Measurements from ENCODE around the gene VDR.
"Not testable (repeated sequence)": the region's sequence is repeated elsewhere in the genome, so short reads cannot be mapped to it uniquely, and the experiment has no call there.

VDR gene

GRCh38 chr12:47811581-47812484 lies 93.0 kb downstream of the VDR start:
- Histone ChIP-seq H3K27ac (peak overlapping the region; percentile 98), H3K4me3 (peak overlapping the region; percentile 65)

GRCh38 chr12:47811072-47811396 lies 93.8 kb downstream of the VDR start:
- peaks cover 97% of the 10 kb centered on the region for H3K4me1 ChIP-seq
- H4K20me1 ChIP-seq = peaks cover 53% of the 10 kb centered on the region
- no peaks in the 10 kb centered on the region for H3K27me3 ChIP-seq
- H3K4me3 ChIP-seq = peak overlapping the region; percentile 65
- peaks cover 11% of the 10 kb centered on the region; the same call in 1 of the 2 replicates for H3K36me3 ChIP-seq
- peak overlapping the region; percentile 98 for H3K27ac ChIP-seq
- peak overlapping the region; percentile 97 for H3K4me2 ChIP-seq
- peak overlapping the region; percentile 77 for H3K9ac ChIP-seq
- H3K9me3 ChIP-seq = no peaks in the 10 kb centered on the region
- TF ChIP-seq Cebpa-rat (IDR thresholded peaks at IDR 0.05) = no peak

More at GRCh38 chr12:47811581-47812484, 93.0 kb downstream of the VDR start:
- H4K20me1 ChIP-seq = peaks cover 46% of the 10 kb centered on the region
- H3K4me1 ChIP-seq = peaks cover 97% of the 10 kb centered on the region
- H3K36me3 ChIP-seq = peaks cover 11% of the 10 kb centered on the region; the same call in 1 of the 2 replicates
- H3K27me3 ChIP-seq = no peaks in the 10 kb centered on the region
- H3K9ac ChIP-seq = peak overlapping the region; percentile 77
- no peaks in the 10 kb centered on the region for H3K9me3 ChIP-seq
- peak overlapping the region; percentile 97 for H3K4me2 ChIP-seq
- TF ChIP-seq Cebpa-rat (IDR thresholded peaks at IDR 0.05) = no peak

GRCh38 chr12:47809518-47809917 lies 95.3 kb downstream of the VDR start:
- peaks cover 14% of the 10 kb centered on the region; the same call in 1 of the 2 replicates for H3K36me3 ChIP-seq
- H3K9me3 ChIP-seq, H3K27me3 ChIP-seq: not testable (repeated sequence)
- H3K9ac ChIP-seq = peak overlapping the region; percentile 77
- peaks cover 68% of the 10 kb centered on the region for H4K20me1 ChIP-seq
- peaks cover 97% of the 10 kb centered on the region for H3K4me1 ChIP-seq
- peak overlapping the region; percentile 98 for H3K27ac ChIP-seq
- H3K4me2 ChIP-seq = peak overlapping the region; percentile 97
- peak overlapping the region; percentile 65; the same call in 1 of the 2 replicates for H3K4me3 ChIP-seq

GRCh38 chr12:47808574-47809365 lies 96.0 kb downstream of the VDR start:
- peaks cover 76% of the 10 kb centered on the region for H4K20me1 ChIP-seq
- H3K27me3 ChIP-seq = no peaks in the 10 kb centered on the region
- no peaks in the 10 kb centered on the region for H3K9me3 ChIP-seq
- peak overlapping the region; percentile 65 for H3K4me3 ChIP-seq
- H3K27ac ChIP-seq = peak overlapping the region; percentile 98
- peaks cover 97% of the 10 kb centered on the region for H3K4me1 ChIP-seq
- TF ChIP-seq Cebpa-rat (IDR thresholded peaks at IDR 0.05) = no peak
- peak overlapping the region; percentile 97 for H3K4me2 ChIP-seq
- H3K36me3 ChIP-seq = peaks cover 18% of the 10 kb centered on the region; the same call in 1 of the 2 replicates
- peak overlapping the region; percentile 77 for H3K9ac ChIP-seq

- Histone ChIP-seq H3K9ac (peak overlapping the region; percentile 77; the same call in 1 of the 2 replicates), H3K27ac (peak overlapping the region; percentile 98), H3K9me3 (no peaks in the 10 kb centered on the region), H3K4me1 (peaks cover 98% of the 10 kb centered on the region), H4K20me1 (peaks cover 83% of the 10 kb centered on the region), H3K4me2 (peak overlapping the region; percentile 97), H3K27me3 (no peaks in the 10 kb centered on the region), H3K36me3 (peaks cover 23% of the 10 kb centered on the region; the same call in 1 of the 2 replicates), H3K4me3 (peak overlapping the region; percentile 65)
- no peak for TF ChIP-seq Cebpa-rat (IDR thresholded peaks at IDR 0.05)
These were observed 96.7 kb downstream of the VDR start for GRCh38 chr12:47808050-47808449.

GRCh38 chr12:47807338-47807737 lies 97.5 kb downstream of the VDR start:
- peak overlapping the region; percentile 65 for H3K4me3 ChIP-seq
- H3K9ac ChIP-seq = peak overlapping the region; percentile 77
- peak overlapping the region; percentile 98 for H3K27ac ChIP-seq
- no peaks in the 10 kb centered on the region for H3K27me3 ChIP-seq
- peaks cover 23% of the 10 kb centered on the region; the same call in 1 of the 2 replicates for H3K36me3 ChIP-seq
- H3K4me1 ChIP-seq = peaks cover 100% of the 10 kb centered on the region
- no peaks in the 10 kb centered on the region for H3K9me3 ChIP-seq
- H4K20me1 ChIP-seq = peaks cover 90% of the 10 kb centered on the region
- H3K4me2 ChIP-seq = peak overlapping the region; percentile 97
- TF ChIP-seq Cebpa-rat (IDR thresholded peaks at IDR 0.05) = no peak

- no peak for TF ChIP-seq Cebpa-rat (IDR thresholded peaks at IDR 0.05)
- peak overlapping the region; percentile 77 for H3K9ac ChIP-seq
- no peaks in the 10 kb centered on the region for H3K27me3 ChIP-seq
- H3K36me3 ChIP-seq = peaks cover 38% of the 10 kb centered on the region
- H3K4me2 ChIP-seq = peak overlapping the region; percentile 97
- peak overlapping the region; percentile 98 for H3K27ac ChIP-seq
- no peak overlapping the region for H3K4me3 ChIP-seq
- H4K20me1 ChIP-seq = peaks cover 99% of the 10 kb centered on the region
- peaks cover 100% of the 10 kb centered on the region for H3K4me1 ChIP-seq
- H3K9me3 ChIP-seq = no peaks in the 10 kb centered on the region
These were observed 99.4 kb downstream of the VDR start for GRCh38 chr12:47805417-47805816.

GRCh38 chr12:47804171-47804570 lies 100.6 kb downstream of the VDR start:
- H3K27ac ChIP-seq = peak overlapping the region; percentile 98
- TF ChIP-seq Cebpa-rat (IDR thresholded peaks at IDR 0.05) = no peak
- H3K4me2 ChIP-seq = peak overlapping the region; percentile 97
- peaks cover 50% of the 10 kb centered on the region for H3K36me3 ChIP-seq
- H4K20me1 ChIP-seq = peaks cover 100% of the 10 kb centered on the region
- H3K9ac ChIP-seq = peak overlapping the region; percentile 68
- no peaks in the 10 kb centered on the region for H3K27me3 ChIP-seq
- no peaks in the 10 kb centered on the region for H3K9me3 ChIP-seq
- H3K4me1 ChIP-seq = peaks cover 100% of the 10 kb centered on the region
- H3K4me3 ChIP-seq = no peak overlapping the region

GRCh38 chr12:47803191-47803875 lies 101.5 kb downstream of the VDR start:
- H4K20me1 ChIP-seq = peaks cover 100% of the 10 kb centered on the region
- H3K4me1 ChIP-seq = peaks cover 100% of the 10 kb centered on the region
- H3K9me3 ChIP-seq = no peaks in the 10 kb centered on the region
- no peaks in the 10 kb centered on the region for H3K27me3 ChIP-seq
- H3K4me3 ChIP-seq = peak overlapping the region; percentile 40; the same call in 1 of the 2 replicates
- H3K27ac ChIP-seq = peak overlapping the region; percentile 98
- H3K9ac ChIP-seq = peak overlapping the region; percentile 68
- TF ChIP-seq Cebpa-rat (IDR thresholded peaks at IDR 0.05) = no peak
- peak overlapping the region; percentile 97 for H3K4me2 ChIP-seq
- H3K36me3 ChIP-seq = peaks cover 58% of the 10 kb centered on the region
